GM21367 (cell line): ENCODE data around the gene PAEP.

Source experiments
- ATAC-seq: cut with Tn5 transposase; IDR thresholded peaks from one replicate; pipeline ENCODE4 v1.9.1; 2021; ENCODE audit not compliant: unreplicated experiment

PAEP gene

GRCh38 chr9:135574943-135575342 is 13.4 kb downstream of the PAEP start:
- no peak for ATAC-seq

DNA sequence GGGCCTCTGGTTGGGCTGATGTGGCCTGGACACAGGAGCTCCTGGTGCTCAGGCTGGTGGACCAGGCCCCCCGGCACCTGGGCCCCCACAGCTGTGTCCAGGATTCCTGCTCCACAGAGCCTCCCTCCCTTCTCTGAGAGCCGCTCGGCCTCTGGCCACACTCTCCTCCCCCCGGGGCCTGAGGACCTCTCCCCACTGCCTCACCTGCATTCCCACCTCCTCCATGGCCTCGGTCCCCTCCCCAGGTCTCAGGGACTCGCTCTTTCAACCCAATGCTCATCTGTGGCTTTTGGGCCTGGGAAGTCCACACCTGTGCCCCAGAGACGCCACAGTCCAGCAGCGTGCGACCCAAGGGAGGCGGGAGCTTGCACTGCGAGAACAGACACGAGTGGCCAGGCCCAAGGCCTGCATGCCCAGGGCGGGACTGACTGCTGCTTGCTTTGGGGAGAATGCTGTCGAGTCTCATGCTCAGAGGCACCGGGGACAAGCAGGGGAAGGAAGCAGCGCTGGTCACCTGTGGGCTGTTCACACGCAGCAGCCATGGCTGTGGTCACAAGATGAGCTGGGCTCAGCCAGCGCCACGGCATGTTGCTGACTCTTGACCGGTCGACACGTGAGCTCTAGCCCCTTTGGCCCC is 14.6 kb downstream of the PAEP start:
- no peak for ATAC-seq

DNA sequence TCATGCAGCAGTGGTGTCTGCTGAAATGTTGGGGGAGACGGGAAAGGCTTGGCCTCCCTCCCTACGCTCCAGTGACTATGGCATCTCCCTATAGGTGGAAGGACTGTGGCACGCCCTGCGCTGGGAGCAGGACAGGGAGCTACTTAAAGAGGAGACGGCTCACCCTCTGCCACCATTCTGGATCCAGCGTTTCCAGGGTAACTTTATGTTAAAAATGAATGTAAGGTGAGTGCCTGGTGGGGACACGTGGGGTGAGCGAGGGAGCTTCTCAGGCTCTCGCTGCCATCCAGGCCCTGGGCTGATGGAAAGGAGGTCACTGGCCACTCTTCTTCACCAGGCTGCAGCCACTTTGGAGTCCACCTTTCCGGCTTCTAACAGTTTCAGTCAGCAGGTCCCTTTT is 15.7 kb downstream of the PAEP start:
- no peak for ATAC-seq

GRCh38 chr9:135579356-135579755 is 17.8 kb downstream of the PAEP start:
- ATAC-seq: no peak

GRCh38 chr9:135579889-135580660 is 18.5 kb downstream of the PAEP start:
- no peak for ATAC-seq

DNA sequence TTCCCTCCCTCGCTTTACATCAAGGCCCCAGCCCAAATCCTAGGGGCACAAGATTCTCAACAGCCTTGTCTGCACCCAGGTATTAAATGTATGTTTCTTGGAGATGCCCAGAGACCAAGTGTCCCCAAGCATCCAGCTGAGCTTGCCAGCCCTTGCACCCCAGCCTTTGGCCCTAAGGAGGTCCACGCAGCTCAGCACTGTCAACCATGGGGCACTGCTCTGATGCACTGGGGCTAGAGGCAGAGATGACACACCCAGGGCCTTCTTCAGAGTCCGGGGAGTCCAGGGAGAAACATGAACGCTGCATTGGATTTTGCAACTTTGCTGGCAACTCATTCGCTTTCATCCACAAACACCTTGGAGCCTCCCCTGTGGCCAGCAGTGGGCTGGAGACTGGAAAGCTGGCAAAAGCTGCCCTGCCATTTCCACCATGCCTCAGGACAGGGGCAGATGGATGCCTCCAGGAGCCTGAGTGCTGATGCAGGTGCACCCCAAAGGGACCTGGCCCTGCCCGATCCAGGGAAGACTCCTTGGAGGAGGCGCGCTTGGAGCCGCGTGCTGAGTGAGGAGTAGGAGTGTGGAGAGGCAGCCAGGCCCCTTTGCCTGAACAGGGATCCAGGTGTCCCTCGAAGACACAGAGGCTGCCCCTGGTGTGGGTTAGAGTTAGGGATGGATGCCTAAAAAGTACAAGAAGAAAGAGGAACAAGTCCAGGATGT is 19.3 kb downstream of the PAEP start:
- ATAC-seq: no peak

DNA sequence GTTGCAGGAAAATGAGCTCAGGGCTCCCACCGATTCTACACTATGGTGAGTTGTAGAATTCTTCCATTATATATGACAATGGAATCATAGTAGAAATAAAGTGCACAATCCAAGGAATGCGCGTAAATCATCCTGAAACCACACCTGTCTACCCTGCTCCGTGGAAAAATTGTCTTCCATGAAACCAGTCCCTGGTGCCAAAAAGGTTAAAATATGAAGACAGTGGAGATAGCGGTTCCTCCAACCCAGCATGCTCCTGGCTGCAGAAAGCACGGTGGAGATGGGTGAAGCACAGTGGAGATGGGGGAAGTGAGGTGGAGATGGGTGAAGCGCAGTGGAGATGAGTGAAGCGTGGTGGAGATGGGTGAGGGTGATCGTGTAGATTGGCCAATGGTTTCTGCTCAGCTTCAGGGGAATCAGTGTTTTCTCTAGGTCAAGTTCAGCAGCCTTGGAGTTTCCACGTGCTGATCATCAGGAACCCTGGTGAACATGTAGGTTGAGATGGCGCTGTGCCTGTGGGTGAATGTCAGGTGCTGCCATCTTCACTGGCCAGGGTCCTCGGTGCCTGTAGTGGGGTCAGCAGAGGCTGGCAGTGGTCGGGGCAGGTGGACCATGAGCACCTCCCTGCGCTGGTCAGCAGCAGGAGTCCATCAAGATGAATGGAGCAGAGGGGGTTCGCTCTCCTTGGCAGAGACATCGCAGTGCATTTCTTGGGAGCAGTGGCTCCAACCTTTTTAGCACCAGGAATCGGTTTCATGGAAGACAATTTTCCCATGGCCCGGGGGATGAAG is 20.3 kb downstream of the PAEP start:
- ATAC-seq: no peak

DNA sequence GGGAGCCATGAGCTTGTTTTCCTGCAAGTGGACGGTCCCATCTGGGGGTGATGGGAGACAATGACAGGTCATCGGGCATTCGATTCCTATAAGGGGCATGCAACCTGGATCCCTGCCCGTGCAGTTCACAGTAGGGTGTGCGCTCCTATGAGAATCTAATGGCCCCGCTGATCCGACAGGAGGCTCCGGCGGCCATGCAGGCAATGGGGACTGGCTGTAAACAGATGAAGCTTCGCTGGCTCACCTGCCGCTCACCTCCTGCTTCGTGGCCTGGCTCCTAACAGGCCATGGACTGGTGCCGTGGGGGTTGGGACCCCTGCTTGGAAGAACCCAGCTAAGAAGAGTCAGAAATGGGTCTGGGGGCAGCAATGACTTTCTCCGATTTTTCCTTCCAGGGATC is 21.0 kb downstream of the PAEP start:
- no peak for ATAC-seq

GRCh38 chr9:135582966-135583687 is 21.6 kb downstream of the PAEP start:
- no peak for ATAC-seq

DNA sequence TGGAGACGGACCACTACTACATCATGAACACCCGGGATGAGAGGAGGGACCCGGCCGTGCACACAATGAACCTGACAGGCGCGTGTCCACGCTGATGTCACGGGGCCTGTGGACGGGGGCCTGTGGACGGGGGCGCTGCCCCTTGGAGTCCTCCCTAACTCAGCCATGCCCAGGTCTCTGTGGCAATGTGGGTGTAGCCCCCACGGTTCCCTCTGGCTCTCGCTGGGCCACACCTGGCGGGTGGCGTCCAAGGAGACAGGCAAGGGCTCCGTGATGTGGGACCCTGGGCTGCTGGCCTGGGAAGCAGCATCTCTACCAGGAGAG is 22.1 kb downstream of the PAEP start:
- no peak for ATAC-seq

GRCh38 chr9:135584371-135584770 is 22.8 kb downstream of the PAEP start:
- no peak for ATAC-seq

DNA sequence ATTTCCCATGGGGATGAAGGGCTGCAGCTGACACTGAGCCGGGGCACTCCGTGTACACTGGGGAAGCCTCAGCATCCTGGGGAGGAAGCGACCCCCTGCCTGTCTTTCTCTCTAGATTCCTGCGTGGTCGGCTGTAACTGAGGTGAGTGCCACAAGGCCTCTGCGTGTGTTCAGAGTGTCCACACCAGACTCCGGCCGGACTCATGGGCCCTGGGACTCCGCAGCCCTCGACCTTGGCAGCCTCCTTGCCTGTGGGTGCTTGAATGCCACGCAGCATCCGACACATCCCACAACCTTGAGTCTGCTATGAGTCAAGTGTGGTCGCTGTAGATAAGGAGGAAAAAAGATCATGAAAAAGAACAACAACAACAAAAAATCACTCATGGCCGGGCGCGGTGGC is 23.4 kb downstream of the PAEP start:
- no peak for ATAC-seq

GRCh38 chr9:135586601-135587109 is 25.1 kb downstream of the PAEP start:
- no peak for ATAC-seq

DNA sequence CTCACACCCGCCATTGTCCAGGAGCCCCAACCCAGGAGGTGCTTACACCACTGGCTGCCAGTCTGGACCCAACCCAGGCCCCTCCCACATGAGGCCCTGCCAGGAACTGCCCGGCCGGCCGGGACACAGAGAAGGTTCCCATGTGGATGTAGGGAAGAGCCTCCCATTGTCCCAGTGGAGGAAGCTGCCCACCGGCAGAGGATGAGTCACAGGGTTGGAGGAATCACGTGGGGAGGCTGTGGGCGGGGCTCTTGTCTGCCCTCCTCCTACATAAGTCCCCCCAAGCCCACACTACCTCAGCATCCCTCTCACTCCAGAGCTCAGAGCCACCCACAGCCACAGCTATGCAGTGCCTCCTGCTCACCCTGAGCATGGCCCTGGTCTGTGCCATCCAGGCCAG is 26.1 kb downstream of the PAEP start:
- no peak for ATAC-seq

DNA sequence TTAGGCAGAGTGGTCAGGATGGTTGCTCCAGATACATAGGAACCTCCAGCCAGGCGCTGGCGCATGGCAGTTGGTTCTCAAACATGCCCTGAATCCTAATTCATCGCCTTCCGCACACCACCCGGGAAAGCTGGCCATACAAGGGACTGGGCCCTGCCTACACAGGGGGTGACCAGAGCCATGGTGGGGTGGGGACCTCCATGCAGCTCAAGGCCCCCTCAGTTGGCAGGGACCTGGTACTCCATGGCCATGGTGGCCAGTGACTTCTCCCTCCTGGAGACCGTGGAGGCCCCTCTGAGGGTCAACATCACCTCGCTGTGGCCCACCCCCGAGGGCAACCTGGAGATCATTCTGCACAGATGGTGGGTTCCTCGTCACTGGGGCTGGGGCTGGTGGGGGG is 26.8 kb downstream of the PAEP start:
- ATAC-seq: no peak

DNA sequence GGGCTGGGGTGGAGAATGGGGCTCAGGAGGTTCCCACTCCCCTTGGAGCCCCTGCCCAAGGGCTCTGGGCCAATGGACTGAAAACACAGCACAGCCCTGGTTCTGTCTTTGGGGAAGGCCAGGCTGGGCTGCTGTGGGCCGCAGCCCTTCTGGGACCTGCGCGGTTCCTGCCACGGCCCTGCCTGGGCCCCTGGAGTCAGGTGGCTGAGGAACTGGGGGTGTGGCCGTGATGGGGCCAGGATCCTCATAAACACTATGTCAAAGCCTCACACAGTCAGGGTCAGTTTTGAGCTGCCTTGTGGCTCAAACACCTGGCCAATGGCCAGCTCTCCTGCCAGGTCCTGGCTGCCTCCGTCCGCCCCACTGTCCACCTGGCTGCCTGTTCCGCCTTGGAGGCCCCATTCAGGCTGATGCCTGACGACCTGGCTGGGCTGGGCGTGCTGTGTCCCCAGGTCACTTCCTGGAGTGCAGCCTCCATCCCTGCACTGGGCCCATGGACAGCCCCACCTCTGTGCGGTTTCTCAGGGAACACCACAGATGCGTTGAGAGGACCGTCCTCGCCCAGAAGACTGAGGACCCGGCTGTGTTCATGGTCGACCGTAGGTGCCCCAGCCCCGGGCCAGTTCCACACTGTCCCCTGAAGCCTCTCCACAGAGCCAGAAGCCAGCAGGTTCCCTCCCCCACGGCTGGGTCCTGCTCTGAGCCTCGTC is 27.5 kb downstream of the PAEP start:
- ATAC-seq: no peak

- no peak for ATAC-seq
Observed at GRCh38 chr9:135589596-135590485, 28.3 kb downstream of the PAEP start.

GRCh38 chr9:135590486-135591079 is 29.0 kb downstream of the PAEP start:
- ATAC-seq: no peak
